Prostate gland (tissue), 2 donors: ENCODE results near the gene PPAN.

Source experiments
- CTCF ChIP-seq, 4 experiments: fragments of 200-600 bp in 2 of 4; fragments of 450-650 bp in 2 of 4; sonication (generic) in 2 of 4; IDR thresholded peaks; 1 replicate in 3 of 4; 2 replicates in 1 of 4; pipeline ENCODE4 v1.5.1; 2016 to 2019; ENCODE audit warnings: antibody characterized with exemption in 4 of 4, mild to moderate bottlenecking in 2 of 4, moderate library complexity in 2 of 4
- POLR2A ChIP-seq: fragments of 450-650 bp; IDR thresholded peaks from one replicate; pipeline ENCODE4 v1.6.1; 2016; ENCODE audit warnings: antibody characterized with exemption, mild to moderate bottlenecking

GRCh38 chr19:10134040-10134439 lies 27.9 kb downstream of the PPAN start:
- TF ChIP-seq CTCF (IDR thresholded peaks at IDR 0.05), result no peak
- no peak for TF ChIP-seq POLR2A
